ENCODE measurements around the gene OR52H1. TPM values are rescaled to one million over a fixed set of nuclear protein-coding genes. Genes with fewer than 3 reads are reported as not detected.

The OR52H1 gene
- total and polyA plus RNA-seq, 12 donors, result 0.22 to 1.6 (median 0.69) TPM; not detected in 8

DNA sequence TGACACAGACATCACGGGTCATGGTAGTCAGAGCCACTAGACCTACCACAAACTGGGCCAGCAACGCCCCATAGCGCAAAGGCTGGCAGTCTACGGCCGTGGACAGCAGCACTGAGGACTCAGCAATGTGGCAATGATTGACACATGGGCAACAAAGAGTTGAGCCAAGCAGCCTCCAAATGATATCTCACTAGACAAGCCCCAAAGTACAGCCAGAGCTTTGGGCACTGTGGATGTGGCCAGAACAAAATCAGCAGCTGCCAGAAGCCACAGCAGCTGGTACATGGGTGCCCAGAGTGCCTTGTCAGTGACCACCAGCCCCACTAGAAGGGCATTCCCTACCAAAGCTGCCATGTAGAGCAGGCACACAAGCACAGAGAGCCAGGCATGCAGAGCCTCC, 20.6 kb downstream of the OR52H1 start:
- no peak for TF ChIP-seq POLR2A (IDR thresholded peaks at IDR 0.05)
- TF ChIP-seq, protein P1, sequence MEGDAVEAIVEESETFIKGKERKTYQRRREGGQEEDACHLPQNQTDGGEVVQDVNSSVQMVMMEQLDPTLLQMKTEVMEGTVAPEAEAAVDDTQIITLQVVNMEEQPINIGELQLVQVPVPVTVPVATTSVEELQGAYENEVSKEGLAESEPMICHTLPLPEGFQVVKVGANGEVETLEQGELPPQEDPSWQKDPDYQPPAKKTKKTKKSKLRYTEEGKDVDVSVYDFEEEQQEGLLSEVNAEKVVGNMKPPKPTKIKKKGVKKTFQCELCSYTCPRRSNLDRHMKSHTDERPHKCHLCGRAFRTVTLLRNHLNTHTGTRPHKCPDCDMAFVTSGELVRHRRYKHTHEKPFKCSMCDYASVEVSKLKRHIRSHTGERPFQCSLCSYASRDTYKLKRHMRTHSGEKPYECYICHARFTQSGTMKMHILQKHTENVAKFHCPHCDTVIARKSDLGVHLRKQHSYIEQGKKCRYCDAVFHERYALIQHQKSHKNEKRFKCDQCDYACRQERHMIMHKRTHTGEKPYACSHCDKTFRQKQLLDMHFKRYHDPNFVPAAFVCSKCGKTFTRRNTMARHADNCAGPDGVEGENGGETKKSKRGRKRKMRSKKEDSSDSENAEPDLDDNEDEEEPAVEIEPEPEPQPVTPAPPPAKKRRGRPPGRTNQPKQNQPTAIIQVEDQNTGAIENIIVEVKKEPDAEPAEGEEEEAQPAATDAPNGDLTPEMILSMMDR (IDR thresholded peaks at IDR 0.05), result no peak
- no peaks in the 10 kb centered on the region for H3K36me3 ChIP-seq (replicated peaks in 1 of 2)
- no peaks in the 10 kb centered on the region for H3K9me3 ChIP-seq (replicated peaks in 1 of 3)
- intact Hi-C loops (cut with DNase I), result no loop called here
- no peak overlapping the region for H3K27ac ChIP-seq
- no peaks in the 10 kb centered on the region for H3K4me1 ChIP-seq (replicated peaks in 1 of 2)
- H3K27me3 ChIP-seq, result no peaks in the 10 kb centered on the region
- no peak overlapping the region for H3K4me3 ChIP-seq
- 94 to 98% methylated on average over 5 of the region's 5 CpGs; no CpG with 5 or more reads in 2 of the 4 donors for WGBS, 4 donors
- no peak for DNase-seq

DNA sequence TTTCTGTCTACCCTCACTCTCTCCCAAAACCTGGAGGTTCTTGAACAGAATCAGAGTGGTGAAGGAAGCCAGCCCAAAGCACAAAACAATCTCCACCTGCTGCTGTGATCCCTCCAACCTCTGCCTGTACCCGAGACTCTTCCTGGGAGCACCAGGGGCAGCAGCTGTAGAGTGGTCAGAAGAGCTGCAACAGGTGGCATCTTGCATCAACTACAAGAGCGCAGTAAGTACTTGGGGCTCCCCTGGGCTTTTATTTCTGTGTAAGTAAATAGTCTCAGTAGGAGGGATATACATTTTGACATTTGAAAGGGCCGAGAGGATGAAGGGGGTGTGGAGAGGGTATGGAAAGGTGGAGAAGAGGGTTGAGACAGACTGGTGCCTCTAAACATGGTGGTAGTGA, 23.6 kb downstream of the OR52H1 start:
- Histone ChIP-seq H3K27ac (no peak overlapping the region), H3K36me3 (replicated peaks in 1 of 2) (no peaks in the 10 kb centered on the region), H3K27me3 (no peaks in the 10 kb centered on the region), H3K4me3 (no peak overlapping the region), H3K9me3 (replicated peaks in 1 of 3) (no peaks in the 10 kb centered on the region), H3K4me1 (replicated peaks in 1 of 2) (no peaks in the 10 kb centered on the region)
- no peak for TF ChIP-seq POLR2A (IDR thresholded peaks at IDR 0.05)
- TF ChIP-seq, protein P1 (IDR thresholded peaks at IDR 0.05), result no peak
- DNase-seq, result no peak
- 62 to 75% (median 72%) methylated on average over 3 of the region's 3 CpGs for WGBS, 4 donors
- intact Hi-C loops (cut with DNase I), result no loop called here

DNA sequence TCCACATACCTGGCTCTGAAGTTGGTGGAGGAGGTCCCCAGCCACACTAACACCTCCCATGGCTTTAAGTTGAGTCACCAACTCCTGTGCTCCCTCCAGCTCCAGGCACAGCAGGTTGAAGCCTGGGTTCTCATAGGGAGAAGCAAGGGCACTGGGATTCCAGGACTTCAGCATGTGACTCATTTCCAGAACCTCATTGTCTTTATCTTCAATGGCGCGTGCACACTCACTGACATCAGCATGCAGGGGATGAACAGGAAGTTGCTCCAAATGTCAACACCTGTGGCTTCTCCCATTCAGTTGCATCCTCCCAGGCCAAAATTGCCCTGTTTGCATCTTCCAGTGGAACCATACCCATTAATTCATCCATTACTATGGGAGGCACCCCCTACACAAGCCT, 26.0 kb downstream of the OR52H1 start:
- TF ChIP-seq, protein P1 (IDR thresholded peaks at IDR 0.05), result no peak
- TF ChIP-seq POLR2A (IDR thresholded peaks at IDR 0.05), result no peak
- H3K9me3 ChIP-seq (replicated peaks in 1 of 3), result no peaks in the 10 kb centered on the region
- intact Hi-C loops (cut with DNase I), result no loop called here
- no peaks in the 10 kb centered on the region for H3K4me1 ChIP-seq (replicated peaks in 1 of 2)
- H3K27me3 ChIP-seq, result no peaks in the 10 kb centered on the region
- no peak for DNase-seq
- no peak overlapping the region for H3K4me3 ChIP-seq
- H3K36me3 ChIP-seq (replicated peaks in 1 of 2), result no peaks in the 10 kb centered on the region
- H3K27ac ChIP-seq, result no peak overlapping the region
- 84 to 96% (median 88%) methylated on average over 2 of the region's 2 CpGs for WGBS, 4 donors

DNA sequence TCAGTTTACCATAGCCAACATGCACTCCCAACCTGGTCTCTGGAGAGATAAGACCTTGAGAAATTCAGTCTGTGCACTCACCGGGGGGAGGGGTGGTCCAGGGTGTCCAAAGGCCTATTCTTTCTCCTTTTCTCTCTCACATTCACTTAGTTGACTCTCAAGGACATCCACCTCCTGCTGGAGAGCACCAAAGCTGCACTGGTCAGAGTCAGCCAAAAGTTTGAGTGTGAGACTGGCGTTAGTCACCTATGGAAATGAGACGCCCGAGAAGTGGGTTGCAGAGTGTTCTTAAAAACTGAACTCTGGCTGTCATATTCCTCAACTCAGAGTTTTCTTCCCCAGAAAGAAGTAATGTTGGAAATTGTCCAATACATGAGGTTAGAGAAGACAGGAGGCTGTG, 26.8 kb downstream of the OR52H1 start:
- intact Hi-C loops (cut with DNase I), result no loop called here
- TF ChIP-seq, protein P1 (IDR thresholded peaks at IDR 0.05), result no peak
- no peak for TF ChIP-seq POLR2A (IDR thresholded peaks at IDR 0.05)
- Histone ChIP-seq H3K36me3 (replicated peaks in 1 of 2) (no peaks in the 10 kb centered on the region), H3K4me1 (replicated peaks in 1 of 2) (no peaks in the 10 kb centered on the region), H3K4me3 (no peak overlapping the region), H3K27ac (no peak overlapping the region), H3K9me3 (replicated peaks in 1 of 3) (no peaks in the 10 kb centered on the region), H3K27me3 (no peaks in the 10 kb centered on the region)
- 90 to 96% (median 93%) methylated on average over 4 of the region's 4 CpGs for WGBS, 4 donors
- DNase-seq, result no peak
